HG03025 (cell line): ENCODE data around the gene PANK4.

ENCODE experiments used
- ATAC-seq: cut with Tn5 transposase; IDR thresholded peaks from one replicate; pipeline ENCODE4 v1.9.1; 2021; ENCODE audit warnings: mild to moderate bottlenecking, moderate library complexity; ENCODE audit not compliant: unreplicated experiment, low FRiP score

The PANK4 gene

DNA sequence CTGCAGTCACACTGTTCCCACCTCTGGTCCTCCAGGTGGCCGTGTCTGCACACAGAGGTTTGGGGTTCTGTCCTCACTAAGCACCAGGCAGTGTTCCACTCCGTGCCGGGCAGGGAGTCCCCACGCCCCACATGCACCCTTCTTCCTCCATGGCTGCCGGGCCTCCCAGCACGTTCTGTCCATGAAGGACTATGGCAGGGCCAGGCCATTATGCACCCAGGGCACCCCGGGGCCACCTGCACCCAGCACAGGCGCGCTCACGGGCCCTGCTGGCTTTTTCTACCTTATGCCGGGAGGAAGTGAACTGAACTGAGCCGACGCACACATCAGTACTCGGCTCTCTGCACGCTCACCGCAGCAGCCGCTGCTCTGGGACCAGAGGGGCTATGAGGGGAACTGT is 10.3 kb downstream of the PANK4 start:
- no peak for ATAC-seq

DNA sequence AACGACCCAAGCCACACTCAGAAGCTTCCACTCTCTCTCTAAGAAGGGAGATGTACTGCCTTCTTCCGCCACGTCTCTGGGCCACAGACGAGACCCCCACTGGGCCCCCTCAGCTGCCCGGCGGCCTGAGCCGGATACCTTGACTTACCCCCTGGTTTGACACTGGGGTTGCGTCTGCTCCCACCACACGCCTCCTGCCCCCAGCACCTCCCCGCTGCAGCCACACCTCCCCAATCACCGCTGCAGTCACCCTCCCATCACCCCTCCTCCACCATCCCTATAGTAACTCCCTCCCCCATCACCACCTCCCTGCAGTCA is 10.7 kb downstream of the PANK4 start:
- no peak for ATAC-seq

DNA sequence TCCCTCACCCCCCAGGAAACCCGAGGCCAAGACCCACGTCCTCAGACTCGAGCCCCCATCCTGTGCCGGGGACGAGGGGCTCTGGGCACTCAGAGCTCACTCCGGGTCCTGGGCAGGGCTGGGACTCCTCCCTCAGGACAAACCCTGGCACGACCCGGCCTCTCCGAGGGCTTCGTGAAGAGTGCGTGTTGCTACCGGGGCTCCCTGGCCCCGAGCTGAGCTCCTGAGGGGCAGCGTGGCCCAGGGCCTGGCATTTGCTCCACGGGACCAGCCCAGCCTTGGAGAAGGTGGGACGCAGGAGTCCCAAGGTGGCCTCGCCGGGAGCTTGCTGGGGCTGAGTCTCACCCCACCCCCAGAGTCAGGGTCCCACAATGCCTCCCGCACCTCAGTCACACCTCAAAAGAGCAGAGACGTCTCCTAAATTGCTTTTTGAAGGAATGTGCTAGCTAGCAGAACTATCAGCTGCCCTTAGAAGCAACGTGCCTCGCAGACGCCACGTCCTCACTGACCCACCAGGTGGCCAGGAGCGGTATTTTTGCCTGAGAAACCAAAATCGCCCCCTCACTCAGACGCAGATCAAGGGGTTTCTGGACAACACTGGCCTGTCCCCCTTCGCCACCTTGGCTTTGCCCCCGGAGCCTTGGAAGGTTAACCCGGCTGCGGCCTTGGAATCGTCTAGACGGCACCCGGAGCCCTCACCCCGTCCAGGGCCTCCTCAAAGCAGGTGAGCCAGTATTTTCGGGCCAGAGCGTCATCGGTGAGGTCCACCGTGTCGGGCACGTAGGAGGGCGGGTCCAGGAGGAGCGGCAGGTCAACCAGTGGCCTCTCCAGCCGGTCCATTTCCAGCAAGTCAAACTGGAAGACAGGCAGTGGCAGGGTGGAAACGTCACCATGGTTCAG is 11.3 kb downstream of the PANK4 start:
- ATAC-seq, result no peak

DNA sequence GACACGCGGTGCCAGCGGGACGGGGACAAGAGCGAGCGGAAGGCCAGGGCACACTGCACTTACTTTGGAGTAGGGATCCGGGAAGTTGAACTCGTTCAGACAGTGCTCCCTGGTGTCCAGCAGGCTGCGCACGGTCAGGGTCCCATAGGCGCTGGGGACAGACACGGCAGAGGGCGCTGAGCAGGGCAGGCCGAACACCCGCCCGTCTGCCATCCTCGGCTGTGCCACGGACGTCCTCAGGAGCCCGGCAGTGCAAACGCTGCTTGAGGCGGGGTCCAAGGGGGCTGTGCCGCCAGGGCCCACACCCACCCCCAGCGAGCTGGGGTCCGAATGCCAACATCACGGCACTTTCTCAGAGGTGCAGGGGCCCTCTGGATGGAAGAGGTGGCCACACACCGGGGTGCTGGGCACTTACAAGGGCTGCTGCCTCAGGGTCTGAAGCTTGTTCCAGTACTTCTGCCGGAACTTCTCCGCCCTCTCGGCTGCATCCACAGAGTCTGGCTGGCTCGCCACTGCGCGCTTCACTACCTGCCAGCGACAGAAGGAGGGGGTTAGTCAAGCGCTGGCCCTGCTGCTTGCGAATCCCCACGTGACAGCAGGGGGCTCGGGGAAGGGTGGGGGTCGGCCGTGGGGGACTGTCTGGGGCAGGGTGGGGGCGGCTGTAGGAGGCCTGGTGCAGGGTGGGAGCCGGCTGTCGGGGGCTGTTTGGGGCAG is 12.3 kb downstream of the PANK4 start:
- ATAC-seq, result no peak

DNA sequence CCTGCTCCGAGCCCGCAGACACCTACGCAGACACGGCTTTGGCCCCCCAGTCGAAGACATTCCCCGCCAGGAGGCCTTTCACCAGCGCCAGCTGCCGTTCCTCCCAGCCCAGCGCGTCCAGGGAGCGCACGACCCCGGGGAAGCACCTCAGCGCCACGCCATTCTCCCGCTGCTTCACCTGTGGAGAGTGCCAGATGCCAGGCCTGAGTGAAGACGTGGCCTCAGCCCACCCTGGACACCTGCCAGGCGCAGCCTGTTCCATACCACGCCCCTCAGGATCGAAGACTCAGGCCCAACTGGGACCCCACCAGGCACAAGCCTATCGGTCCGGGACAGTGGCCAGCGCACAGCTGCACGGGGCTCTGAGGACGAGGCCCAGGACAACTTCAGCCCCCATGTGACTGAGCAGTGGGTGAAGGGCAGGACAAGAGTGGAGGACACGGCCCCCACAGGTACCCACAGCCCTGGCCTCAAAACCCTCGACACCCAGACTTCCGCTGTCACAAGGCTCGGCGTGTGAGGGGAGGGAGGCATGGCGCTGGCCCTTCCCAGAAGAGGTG is 13.5 kb downstream of the PANK4 start:
- ATAC-seq, result no peak

DNA sequence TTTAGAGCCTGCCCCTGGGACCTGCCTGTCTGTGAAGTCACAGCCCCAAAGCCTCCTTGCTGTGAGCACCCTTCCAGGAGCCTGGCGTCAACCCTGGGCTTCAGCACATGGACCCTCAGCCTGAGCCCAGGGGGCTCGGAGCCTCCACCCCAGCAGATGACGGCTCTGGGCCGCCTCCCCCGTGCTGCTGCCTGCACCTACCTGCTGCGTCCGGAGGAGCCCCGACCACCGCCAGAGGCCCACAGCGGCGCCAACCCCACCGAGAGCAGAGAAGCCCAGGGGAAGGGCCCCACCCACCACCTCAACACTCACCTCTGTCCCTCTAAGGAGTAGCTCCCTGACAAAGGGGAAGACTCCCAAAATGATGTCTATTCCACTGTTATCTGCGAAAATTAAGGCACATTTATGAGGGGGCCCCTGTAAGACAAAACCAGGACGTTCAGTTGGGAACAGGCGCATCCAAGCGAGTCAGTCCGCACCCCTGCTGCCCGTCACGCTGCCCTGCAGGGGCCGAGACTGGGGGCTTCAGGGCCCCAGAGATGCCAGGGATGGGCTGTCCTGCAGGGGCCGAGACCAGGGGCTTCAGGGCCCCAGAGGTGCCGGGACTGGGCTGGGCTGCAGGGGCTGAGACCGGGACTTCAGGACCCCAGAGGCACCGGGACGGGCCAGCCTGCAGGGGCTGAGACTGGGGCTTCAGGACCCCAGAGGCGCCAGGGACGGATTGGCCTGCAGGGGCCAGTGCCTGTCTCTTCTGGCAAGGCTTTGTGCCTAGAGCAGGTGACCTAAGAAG is 15.8 kb downstream of the PANK4 start:
- no peak for ATAC-seq

DNA sequence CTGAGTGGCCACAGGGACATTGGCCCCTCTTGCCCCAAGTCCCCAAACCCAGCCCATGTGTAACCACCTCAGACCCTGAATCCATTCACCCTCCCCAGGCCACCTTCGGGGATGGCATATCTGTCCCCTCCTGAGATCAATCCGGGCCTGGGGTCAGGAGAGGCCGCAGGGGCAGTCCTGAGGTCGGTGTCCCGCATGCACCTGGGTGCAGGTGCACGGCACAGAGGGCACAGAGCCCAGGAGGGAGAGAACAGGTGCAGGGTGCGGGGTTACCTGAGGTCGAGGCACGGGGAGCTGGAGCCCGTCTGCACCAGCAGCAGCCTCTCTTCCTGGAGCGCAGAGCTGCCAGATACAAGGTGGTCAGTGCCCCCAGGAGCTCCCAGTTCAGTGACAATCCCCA is 16.8 kb downstream of the PANK4 start:
- no peak for ATAC-seq

DNA sequence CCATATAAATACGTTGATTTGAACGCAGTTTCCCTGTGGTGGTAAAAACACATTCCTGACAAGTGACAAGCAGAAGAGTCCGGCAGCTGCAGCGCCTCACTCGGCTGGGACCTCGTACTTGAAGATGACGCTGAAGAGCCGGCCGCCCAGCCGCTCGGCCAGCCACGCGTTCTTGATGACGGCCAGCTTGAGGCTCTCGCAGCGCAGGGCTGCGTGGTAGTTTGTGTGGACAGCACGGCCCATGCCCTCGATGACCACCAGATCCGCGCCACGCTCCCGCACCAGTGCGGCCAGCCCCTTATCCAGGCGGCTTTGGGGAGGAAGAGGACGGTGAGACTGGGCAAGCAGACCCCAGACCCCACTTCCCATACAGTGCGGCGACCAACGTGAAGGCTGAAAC is 17.6 kb downstream of the PANK4 start:
- ATAC-seq, result no peak

DNA sequence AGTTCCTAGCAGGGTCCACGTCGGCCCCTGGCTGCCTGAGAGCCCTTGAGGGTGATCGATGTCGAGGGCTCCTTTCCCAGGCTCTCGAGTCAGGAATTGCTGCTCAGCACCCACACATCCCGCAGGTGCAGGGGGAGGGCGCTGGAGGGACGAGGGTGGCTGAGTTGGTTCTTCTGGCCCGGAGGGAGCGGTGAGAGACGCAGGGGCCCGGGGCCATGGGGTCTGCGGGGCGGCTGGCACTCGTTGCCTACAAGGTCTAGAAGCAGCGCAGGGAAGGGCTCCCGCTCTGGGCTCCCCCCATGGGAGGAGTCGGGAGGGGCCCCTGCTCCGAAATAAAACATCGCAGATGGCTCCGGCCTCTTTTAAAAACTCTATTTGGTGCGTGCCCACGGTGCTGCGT is 18.2 kb downstream of the PANK4 start:
- no peak for ATAC-seq

DNA sequence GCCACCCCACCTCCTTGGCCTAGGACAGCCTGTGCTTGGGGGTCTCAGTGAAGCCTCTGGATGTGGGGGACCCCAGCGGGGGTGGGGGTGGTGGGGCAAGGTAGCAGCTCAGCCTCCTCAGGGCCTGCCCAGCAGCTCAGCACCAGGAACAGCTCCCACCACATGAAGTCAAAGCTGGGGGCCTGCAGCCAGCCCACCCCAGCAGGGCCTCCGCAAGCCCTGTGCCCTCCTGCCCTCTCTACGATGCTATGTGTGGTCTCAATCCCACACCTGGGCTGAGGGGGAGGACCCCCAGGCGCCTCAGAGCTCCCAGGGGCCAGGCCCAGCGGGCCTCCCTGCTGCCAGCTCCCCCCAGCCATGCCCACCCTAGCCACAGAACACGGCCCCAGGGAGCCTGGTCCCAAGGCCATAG is 18.6 kb downstream of the PANK4 start:
- ATAC-seq, result no peak

DNA sequence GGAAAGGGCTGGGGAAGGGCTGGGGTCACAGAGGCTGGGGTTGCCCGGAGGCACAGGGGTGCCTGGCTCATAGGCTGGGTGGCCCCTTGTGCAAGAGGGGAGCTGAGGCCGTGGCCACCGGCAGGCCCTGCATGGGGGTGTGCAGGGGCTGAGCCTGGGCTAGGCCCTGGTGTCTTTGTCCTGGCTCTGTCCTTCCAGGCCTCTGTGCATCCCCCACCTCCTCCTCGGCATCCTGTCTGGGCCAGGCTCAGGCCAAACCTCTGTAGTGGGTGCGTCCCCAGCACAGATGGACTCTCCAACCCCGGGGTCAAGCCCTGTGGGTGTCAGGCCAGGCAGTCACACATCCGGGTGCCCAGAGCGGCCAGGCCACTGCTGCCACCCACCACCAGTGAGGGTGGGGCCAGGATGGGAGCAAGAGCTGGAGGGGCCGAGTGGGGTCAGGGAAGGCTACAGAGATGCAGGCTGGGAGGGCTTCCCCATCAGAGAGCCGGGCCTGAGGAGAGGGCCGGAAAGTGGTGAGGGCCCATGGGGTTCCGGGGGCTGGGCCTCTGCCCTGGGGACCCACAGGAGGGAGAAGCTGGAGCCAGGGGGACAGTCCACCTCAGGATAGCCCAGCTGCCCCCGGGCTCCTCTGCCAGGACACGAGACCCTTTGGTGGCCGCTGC is 19.4 kb downstream of the PANK4 start:
- ATAC-seq, result no peak

DNA sequence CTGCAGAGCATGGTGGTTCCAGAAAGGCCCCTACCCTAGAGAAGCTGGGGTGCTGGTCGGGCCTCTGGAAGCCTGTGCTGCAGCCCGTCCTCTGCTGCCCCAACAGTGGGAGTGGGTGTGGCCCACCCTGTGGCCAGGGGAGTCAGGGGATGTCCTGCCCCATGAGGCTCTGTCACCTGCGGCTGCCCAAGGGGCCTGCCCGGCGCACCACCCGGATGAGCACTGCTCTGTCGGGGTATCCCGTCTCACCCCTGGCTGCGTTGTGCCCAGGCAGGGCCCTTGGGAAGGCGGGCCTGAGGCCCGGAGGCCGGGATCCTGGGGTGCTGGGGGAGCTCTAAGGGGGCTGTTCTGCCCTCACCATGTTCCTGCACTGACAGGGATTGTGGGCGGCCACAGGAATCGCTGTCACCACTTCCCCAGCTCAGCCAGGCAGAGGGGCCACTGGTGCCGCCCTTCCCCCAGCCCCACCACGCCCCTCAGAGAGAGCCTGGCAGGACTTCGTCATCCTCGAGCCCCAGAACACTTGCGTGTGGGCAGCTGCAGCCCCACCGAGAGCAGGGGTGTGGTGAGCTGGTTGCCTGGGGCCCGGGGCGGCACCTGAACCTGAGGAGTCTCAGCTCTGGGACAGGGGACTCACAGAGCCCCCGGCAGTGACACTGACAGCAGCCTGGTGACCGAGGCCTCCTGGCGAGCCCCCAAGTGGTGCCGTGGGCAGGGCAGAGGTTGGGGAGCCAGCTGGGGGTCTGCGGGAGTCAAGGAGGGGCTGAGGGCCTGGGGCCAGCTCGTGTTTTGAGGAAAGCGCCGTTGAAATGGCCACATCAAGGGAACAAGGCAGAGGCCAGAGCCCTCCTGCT is 20.2 kb downstream of the PANK4 start:
- ATAC-seq, result no peak

DNA sequence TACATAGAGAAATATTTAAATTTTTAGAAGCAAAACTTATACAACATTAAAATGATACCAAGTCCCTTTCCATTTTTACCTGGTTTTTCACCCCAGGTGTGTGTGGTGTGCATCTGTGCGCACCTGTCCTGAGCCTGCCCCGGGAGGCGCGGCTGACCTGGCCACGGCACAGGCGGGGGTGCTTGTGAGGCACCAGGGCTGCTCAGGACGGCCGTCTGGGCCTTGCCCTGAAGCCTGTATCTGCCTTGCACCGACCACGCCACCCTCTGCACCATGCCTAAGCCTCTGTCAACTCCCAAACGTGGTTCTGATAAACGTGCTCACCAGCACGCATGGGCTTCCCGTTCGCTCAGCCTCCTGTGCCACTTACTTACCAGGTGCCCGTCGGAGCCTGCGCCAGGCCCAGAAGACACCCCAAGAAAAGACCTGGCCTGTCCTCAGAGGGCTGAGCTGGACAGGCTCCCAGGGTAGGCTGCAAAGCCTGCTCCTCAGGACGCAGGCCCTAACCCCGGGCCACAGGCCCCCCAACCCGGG is 20.9 kb downstream of the PANK4 start:
- ATAC-seq, result no peak

DNA sequence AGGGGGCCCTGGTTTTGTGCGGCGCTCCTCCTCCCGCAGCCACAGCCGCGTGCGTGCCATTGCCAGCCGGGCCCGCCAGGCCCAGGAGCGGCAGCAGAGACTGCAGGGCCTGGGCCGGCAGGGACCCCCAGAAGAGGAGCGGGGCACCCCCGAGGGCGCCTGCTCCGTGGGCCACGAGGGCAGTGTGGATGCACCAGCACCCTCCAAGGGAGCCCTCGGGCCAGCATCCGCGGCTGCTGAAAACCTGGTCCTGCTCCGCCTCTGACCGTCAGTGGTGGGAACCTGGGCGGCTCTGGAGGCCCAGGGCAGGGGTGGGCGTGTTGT is 21.5 kb downstream of the PANK4 start:
- ATAC-seq, result no peak

DNA sequence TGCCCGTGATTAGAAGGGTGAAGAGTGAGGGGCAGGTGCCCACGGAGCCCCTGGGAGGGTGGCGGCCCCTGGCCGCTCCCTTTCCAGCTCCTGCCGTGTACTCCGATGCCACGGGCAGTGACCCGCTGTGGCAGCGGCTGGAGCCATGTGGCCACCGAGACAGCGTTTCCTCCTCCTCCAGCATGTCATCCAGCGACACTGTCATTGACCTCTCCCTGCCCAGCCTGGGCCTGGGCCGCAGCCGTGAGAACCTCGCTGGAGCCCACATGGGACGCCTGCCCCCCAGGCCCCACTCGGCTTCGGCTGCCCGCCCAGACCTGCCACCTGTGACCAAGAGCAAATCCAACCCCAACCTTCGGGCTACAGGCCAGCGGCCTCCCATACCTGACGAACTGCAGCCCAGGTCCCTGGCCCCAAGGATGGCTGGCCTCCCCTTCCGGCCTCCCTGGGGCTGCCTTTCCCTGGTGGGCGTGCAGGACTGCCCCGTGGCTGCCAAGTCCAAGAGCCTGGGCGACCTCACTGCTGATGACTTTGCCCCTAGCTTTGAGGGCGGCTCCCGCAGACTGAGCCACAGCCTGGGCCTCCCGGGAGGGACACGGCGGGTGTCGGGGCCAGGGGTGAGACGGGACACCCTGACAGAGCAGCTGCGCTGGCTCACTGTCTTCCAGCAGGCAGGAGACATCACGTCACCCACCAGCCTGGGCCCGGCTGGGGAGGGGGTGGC is 22.0 kb downstream of the PANK4 start:
- no peak for ATAC-seq

DNA sequence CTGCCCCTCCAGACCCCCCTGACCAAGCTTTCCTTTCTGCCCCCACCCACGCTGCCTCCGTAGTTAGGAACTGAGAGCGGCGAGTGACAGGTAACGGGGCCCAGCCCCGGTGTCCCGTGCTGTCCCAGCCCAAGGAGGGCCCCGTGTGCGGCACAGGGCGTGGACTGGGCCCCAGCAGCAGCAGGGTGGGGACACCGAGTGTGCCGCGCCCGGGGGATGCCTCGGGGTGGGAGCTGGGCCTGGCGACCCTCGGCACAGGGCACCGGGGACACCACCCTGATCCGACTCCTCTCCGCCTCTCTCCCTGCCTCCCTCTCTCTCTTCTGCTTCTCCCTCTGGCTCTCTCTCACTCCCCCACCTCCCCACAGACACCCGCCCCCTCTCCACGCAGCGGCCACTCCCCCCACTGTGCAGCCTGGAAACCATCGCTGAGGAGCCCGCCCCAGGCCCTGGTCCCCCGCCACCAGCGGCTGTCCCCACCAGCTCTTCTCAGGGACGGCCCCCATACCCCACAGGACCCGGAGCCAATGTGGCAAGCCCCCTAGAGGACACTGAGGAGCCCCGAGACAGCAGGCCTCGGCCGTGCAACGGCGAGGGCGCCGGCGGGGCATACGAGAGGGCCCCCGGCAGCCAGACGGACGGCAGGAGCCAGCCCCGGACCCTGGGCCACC is 22.7 kb downstream of the PANK4 start:
- ATAC-seq, result no peak

DNA sequence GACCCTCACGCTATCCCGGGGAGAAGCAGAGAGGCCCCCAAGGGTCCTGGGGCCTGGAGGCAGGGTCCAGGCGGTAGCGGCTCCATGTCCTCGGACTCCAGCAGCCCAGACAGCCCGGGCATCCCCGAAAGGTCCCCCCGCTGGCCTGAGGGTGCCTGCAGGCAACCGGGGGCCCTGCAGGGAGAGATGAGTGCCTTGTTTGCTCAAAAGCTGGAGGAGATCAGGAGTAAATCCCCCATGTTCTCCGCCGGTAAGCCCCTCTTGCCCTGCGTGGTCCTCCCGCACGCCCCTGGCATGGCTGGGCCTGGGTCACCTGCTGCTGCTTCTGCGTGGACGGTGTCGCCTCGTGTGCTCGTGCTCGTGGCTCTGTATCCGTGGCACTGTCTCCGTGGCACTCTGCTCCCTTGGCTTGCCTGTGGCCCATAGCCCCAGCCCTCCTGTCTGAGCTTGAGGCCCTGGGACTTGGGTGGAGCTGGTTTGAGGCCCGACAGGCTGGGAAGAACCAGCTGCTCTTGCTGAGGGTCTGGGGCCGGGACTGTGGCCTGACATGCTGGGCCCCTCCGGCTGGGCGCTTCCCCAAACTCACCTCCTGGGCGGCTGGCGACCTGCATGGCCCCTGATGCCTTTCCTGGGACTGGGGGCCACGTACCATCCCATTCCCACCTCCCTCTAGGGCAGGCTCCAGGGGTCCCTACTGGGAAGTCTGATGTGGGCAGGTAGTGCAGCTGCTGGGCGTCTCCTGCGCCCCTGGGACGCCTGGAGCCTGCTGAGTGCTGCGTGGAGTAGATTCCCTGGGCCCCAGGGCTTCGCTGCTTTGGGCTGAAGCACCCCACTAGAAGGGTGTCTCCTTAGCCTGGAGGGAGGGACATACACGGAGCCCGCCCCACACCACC is 23.5 kb downstream of the PANK4 start:
- ATAC-seq, result no peak
